WTC11 (cell line): ENCODE results near the gene KLRG1. TPM values are rescaled to one million over a fixed set of nuclear protein-coding genes. Genes with fewer than 3 reads are reported as not detected.

ENCODE experiments used
- ATAC-seq: fragments of 200-7000 bp; cut with Tn5 transposase; 2 replicates; pipeline ENCODE4 v1.10.0; 2021; ENCODE audit warnings: mild to moderate bottlenecking, moderate library complexity
- CTCF ChIA-PET: fragments of 300-600 bp; sonication (Branson Sonifier 250); formaldehyde crosslinking; loops from one replicate; lab custom pipeline; 2021; ENCODE audit warnings: antibody characterized with exemption; lab: Charles Lee
- POLR2A ChIA-PET: fragments of 350-600 bp; sonication (Branson Sonifier 250); formaldehyde crosslinking; loops from one replicate; lab custom pipeline; 2021; ENCODE audit warnings: antibody characterized with exemption; lab: Charles Lee
- DNase-seq: peaks from one replicate; pipeline ENCODE4 v3.0.0; 2021; ENCODE audit warnings: low spot score
- H3K27ac Mint-ChIP-seq: 2 replicates; pipeline ENCODE4 v1.8.0; 2021; ENCODE audit warnings: mixed read lengths
- H3K27me3 Mint-ChIP-seq: 2 replicates; pipeline ENCODE4 v1.8.0; 2021; ENCODE audit warnings: low read depth, mild to moderate bottlenecking, moderate library complexity, mixed read lengths
- H3K36me3 Mint-ChIP-seq: 2 replicates; pipeline ENCODE4 v1.8.0; 2021; ENCODE audit warnings: mixed read lengths
- H3K4me1 Mint-ChIP-seq: 2 replicates; pipeline ENCODE4 v1.8.0; 2022; ENCODE audit warnings: mixed read lengths
- H3K4me3 Mint-ChIP-seq: 2 replicates; pipeline ENCODE4 v1.8.0; 2021; ENCODE audit warnings: mild to moderate bottlenecking, moderate library complexity, mixed read lengths
- H3K9me3 Mint-ChIP-seq: 2 replicates; pipeline ENCODE4 v1.8.0; 2021; ENCODE audit warnings: mixed read lengths
- AFF4 ChIP-seq: sonication (generic); formaldehyde crosslinking; IDR thresholded peaks from 2 replicates; pipeline ENCODE4 v1.8.1; 2023; ENCODE audit warnings: mild to moderate bottlenecking, missing genetic modification reagents, borderline replicate concordance
- ARID4B ChIP-seq: sonication (generic); formaldehyde crosslinking; IDR thresholded peaks from 2 replicates; pipeline ENCODE4 v1.8.0; 2023; ENCODE audit warnings: missing genetic modification reagents, mild to moderate bottlenecking, borderline replicate concordance
- CREB1 ChIP-seq: sonication (generic); formaldehyde crosslinking; IDR thresholded peaks from 2 replicates; pipeline ENCODE4 v1.8.0; 2023; ENCODE audit warnings: mild to moderate bottlenecking, missing genetic modification reagents
- CREM ChIP-seq: sonication (generic); formaldehyde crosslinking; IDR thresholded peaks from 2 replicates; pipeline ENCODE4 v1.8.1; 2022; ENCODE audit warnings: mild to moderate bottlenecking, missing genetic modification reagents, moderate library complexity
- E2F5 ChIP-seq: sonication (generic); formaldehyde crosslinking; IDR thresholded peaks from 2 replicates; pipeline ENCODE4 v1.8.1; 2022; ENCODE audit warnings: mild to moderate bottlenecking, moderate library complexity, missing genetic modification reagents
- EMX1 ChIP-seq: fragments of 250-450 bp; sonication (Bioruptor Pico); IDR thresholded peaks from 2 replicates; pipeline ENCODE4 v1.8.0; 2021; ENCODE audit warnings: mild to moderate bottlenecking
- FOXP1 ChIP-seq: sonication (generic); formaldehyde crosslinking; IDR thresholded peaks from 2 replicates; pipeline ENCODE4 v1.8.0; 2022; ENCODE audit warnings: missing genetic modification reagents, mild to moderate bottlenecking, moderate library complexity, borderline replicate concordance
- GABPB1 ChIP-seq: sonication (generic); formaldehyde crosslinking; IDR thresholded peaks from 2 replicates; pipeline ENCODE4 v1.8.1; 2023; ENCODE audit warnings: mild to moderate bottlenecking, missing genetic modification reagents
- IRF1 ChIP-seq: sonication (generic); formaldehyde crosslinking; IDR thresholded peaks from 2 replicates; pipeline ENCODE4 v1.8.0; 2023; ENCODE audit warnings: missing genetic modification reagents
- JAZF1 ChIP-seq: fragments of 250-450 bp; sonication (Bioruptor Pico); IDR thresholded peaks from 2 replicates; pipeline ENCODE4 v1.9.0; 2021; ENCODE audit warnings: moderate library complexity, mild to moderate bottlenecking, inconsistent platforms
- JUN ChIP-seq: sonication (generic); formaldehyde crosslinking; IDR thresholded peaks from 2 replicates; pipeline ENCODE4 v1.8.0; 2023; ENCODE audit warnings: mild to moderate bottlenecking, missing genetic modification reagents
- NR1H2 ChIP-seq: sonication (generic); formaldehyde crosslinking; IDR thresholded peaks from 2 replicates; pipeline ENCODE4 v1.9.0; 2021; ENCODE audit warnings: mild to moderate bottlenecking, moderate library complexity, missing genetic modification reagents
- PRDM15 ChIP-seq: sonication (generic); formaldehyde crosslinking; IDR thresholded peaks from 2 replicates; pipeline ENCODE4 v1.8.0; 2022; ENCODE audit warnings: missing genetic modification reagents
- STAT6 ChIP-seq: sonication (generic); formaldehyde crosslinking; conservative IDR thresholded peaks from 2 replicates; pipeline ENCODE4 v1.8.1; 2023; ENCODE audit warnings: mild to moderate bottlenecking, low read depth, missing genetic modification reagents, moderate library complexity
- ZNF396 ChIP-seq: fragments of 250-450 bp; sonication (Bioruptor Pico); IDR thresholded peaks from 2 replicates; pipeline ENCODE4 v1.8.0; 2021; ENCODE audit warnings: mild to moderate bottlenecking, moderate library complexity, borderline replicate concordance
- ZNF425 ChIP-seq: fragments of 250-450 bp; sonication (Bioruptor Pico); conservative IDR thresholded peaks from 2 replicates; pipeline ENCODE4 v1.9.0; 2021; ENCODE audit warnings: mild to moderate bottlenecking
- total RNA-seq: library from RNA; stranded (reverse); gene quantifications from 3 replicates; pipeline ENCODE4 v1.2.3, GENCODE V29; 2021

The KLRG1 gene
- total RNA-seq, 1 experiment from 2014 or later: 7.2 TPM

- TF ChIP-seq ZNF425 (CRISPR knock-in tag): no peak
- TF ChIP-seq GABPB1 (CRISPR knock-in tag): no peak
- no peak for TF ChIP-seq JUN
- TF ChIP-seq, all 79 proteins: peak for 0
Observed at GRCh38 chr12:8946733-8947132, 42.6 kb upstream of the KLRG1 start (continued).

GRCh38 chr12:8947737-8948136 lies 41.6 kb upstream of the KLRG1 start:
- POLR2A ChIA-PET: interaction anchor here (0.7 to 2.6 kb wide), 2 partner anchors 34 to 41 kb away, joined by 5 to 16 read pairs; partner anchors contain the start of gene PHC1
- CTCF ChIA-PET: interaction anchor here (2.7 kb wide), 1 partner anchor 102 kb away, joined by 13 read pairs; no protein-coding TSS in a partner anchor
- H3K4me3 Mint-ChIP-seq: peak overlapping the region; percentile 95
- H3K36me3 Mint-ChIP-seq: peaks cover 33% of the 10 kb centered on the region
- H3K9me3 Mint-ChIP-seq: peaks cover 4% of the 10 kb centered on the region
- no peaks in the 10 kb centered on the region for H3K27me3 Mint-ChIP-seq
- DNase-seq (no peak), ATAC-seq (no peak)
- peaks cover 23% of the 10 kb centered on the region for H3K4me1 Mint-ChIP-seq
- no peak overlapping the region for H3K27ac Mint-ChIP-seq
- TF ChIP-seq PRDM15 (CRISPR knock-in tag) (no peak), JAZF1 (CRISPR knock-in tag) (no peak), STAT6 (CRISPR knock-in tag) (no peak), ARID4B (CRISPR knock-in tag) (no peak), CREB1 (CRISPR knock-in tag) (no peak), AFF4 (CRISPR knock-in tag) (no peak), ZNF396 (CRISPR knock-in tag) (no peak), IRF1 (no peak), FOXP1 (CRISPR knock-in tag) (no peak), NR1H2 (no peak), EMX1 (CRISPR knock-in tag) (no peak), E2F5 (CRISPR knock-in tag) (no peak), CREM (no peak)
